ENCODE measurements around the gene SLC6A17.

DNA sequence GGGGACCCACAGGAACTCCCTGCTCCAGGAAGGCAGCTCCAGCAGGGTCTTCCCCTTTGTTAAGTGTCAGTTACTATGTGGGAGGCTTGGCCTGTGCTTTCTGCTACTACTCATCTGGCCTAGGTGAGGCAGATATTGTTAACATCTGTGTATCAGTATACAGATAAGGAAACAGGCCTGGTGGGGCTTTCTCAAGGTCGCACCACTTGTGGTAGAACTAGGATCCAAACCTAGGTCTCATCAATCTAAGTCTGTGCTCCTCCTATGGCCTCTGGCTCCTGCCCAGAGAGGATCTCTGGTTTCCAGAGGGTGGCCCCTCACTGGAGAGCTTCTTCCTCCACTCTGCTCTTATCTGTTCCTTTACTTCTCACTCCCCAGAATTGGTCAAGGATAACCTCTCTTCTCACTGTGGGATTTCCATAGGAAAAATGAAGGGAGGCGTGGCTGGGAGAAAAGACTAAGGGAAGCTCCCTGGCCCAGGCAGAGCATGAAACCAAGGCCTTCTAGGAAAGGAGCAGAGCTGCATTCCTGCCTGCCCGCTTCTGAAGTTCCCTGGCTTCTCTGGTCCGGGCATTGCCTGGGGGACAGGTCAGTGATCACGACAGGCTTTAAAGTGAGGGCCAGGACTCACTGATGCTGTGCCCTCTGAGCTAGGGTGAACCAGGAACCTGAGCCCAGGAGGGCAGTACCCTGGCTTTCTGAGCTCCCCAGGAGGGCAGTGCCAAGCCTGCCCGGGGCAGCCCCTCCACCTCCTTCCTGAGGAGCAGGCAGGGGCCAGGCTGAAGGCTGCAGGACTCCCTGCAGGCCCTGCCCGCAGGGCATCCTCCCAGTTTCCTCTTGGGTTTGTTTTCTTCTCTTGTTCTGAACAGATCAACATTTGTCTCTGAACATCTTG, 65.6 kb downstream of the SLC6A17 start:
- TF ChIP-seq EZH2 (IDR thresholded peaks at IDR 0.05; ENCODE audit: borderline replicate concordance, low read depth, low read length, poor library complexity, severe bottlenecking) (no peak), CTCF (conservative IDR thresholded peaks at IDR 0.05; ENCODE audit: low read depth, low read length) (no peak)

Data from A673 (cell line).